Fibroblast of the aortic adventitia (primary cell): ENCODE data around the gene TAMALIN. TPM values are rescaled to one million over a fixed set of nuclear protein-coding genes. Genes with fewer than 3 reads are reported as not detected.
A peak's percentile ranks its signal among the peaks of the same experiment; 100 is the strongest.
"Not testable (repeated sequence)": the region's sequence is repeated elsewhere in the genome, so short reads cannot be mapped to it uniquely, and the experiment has no call there.

Experiments
- DNase-seq: peaks from one replicate; pipeline ENCODE4 v3.0.0-alpha.2; 2010; ENCODE audit warnings: low read depth
- H3K4me3 ChIP-seq: 2 replicates; pipeline ENCODE4 v1.5.1; 2011; ENCODE audit warnings: low read depth, mild to moderate bottlenecking, control low read depth, low read length, moderate library complexity
- total RNA-seq: library from RNA; depleted of rRNA; stranded (reverse); fragments of >200 nt; gene quantifications from 2 replicates; pipeline ENCODE4 v1.2.3, GENCODE V29; 2012; ENCODE audit warnings: low replicate concordance
- TF ChIP-seq, protein P1 (sequence below): IDR thresholded peaks from 2 replicates; pipeline ENCODE4 v1.5.1; 2011; ENCODE audit warnings: mild to moderate bottlenecking, low read length, control low read depth, inconsistent platforms; ENCODE audit not compliant: insufficient read depth

TAMALIN gene
- total RNA-seq, 1 donor = 7.3 TPM

DNA sequence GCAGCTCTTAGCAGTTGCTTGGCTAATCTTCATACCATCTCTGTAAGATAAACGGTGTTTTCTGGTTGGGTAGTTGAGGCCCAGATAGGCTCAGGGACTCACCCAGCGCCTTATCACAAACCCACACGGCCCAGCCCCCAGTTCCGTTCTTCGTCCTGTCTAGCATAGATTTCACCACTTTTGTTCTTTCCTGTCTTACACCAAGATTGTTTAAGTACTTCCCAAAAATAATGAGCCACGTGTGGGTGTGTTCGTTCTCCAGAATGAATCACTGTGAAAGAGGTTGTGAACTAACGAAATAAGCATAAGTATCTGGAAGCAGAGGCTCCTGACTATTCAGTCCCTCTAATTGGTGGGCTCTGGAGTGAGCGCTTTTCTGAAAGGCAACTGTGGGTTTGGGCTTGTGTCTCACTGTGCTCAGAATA lies 33.9 kb upstream of the TAMALIN start:
- TF ChIP-seq, protein P1, sequence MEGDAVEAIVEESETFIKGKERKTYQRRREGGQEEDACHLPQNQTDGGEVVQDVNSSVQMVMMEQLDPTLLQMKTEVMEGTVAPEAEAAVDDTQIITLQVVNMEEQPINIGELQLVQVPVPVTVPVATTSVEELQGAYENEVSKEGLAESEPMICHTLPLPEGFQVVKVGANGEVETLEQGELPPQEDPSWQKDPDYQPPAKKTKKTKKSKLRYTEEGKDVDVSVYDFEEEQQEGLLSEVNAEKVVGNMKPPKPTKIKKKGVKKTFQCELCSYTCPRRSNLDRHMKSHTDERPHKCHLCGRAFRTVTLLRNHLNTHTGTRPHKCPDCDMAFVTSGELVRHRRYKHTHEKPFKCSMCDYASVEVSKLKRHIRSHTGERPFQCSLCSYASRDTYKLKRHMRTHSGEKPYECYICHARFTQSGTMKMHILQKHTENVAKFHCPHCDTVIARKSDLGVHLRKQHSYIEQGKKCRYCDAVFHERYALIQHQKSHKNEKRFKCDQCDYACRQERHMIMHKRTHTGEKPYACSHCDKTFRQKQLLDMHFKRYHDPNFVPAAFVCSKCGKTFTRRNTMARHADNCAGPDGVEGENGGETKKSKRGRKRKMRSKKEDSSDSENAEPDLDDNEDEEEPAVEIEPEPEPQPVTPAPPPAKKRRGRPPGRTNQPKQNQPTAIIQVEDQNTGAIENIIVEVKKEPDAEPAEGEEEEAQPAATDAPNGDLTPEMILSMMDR = no peak
- no peak overlapping the region for H3K4me3 ChIP-seq
- DNase-seq = peak; percentile 91

DNA sequence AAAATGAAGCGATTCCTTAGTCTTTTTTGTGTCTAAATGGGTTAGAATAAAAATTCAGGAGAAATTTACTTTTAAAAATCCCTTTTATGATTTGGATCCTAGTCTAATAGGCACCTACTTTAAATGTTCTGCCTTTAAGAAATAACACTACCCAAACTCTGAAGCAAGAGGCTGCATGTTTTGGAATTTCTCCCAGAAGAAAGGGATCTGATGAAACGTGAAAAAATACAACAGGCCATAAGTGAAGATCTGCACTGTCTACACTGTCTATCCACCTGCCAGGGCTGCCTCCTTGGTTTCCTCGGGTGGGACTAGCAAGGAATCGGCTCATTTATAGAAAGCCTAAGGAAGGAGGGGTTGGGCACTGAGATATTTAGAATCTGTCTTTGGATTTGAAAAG lies 33.2 kb upstream of the TAMALIN start:
- H3K4me3 ChIP-seq = no peak overlapping the region
- DNase-seq = peak; percentile 80
- TF ChIP-seq, protein P1 = no peak

DNA sequence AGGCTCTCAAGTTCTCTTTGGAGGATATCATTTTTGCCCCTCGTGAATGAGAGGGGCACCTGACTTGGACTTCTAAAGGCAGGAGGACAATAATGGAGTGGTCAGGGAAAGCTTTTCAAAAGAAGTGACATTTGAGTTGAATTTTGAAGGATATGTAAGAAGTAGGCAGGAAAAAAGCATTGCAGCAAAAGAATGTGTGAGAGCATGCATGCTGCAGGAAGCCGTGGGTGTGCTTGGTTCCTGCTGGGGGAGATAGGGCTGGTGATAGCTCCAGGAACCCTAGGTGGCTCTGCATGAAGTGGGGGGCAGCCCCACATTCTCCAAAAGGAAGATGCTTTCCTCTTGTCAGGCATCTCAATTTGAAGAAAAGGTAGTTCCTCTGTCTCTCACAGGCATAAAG lies 32.1 kb upstream of the TAMALIN start:
- no peak overlapping the region for H3K4me3 ChIP-seq
- no peak for DNase-seq
- TF ChIP-seq, protein P1 = no peak

DNA sequence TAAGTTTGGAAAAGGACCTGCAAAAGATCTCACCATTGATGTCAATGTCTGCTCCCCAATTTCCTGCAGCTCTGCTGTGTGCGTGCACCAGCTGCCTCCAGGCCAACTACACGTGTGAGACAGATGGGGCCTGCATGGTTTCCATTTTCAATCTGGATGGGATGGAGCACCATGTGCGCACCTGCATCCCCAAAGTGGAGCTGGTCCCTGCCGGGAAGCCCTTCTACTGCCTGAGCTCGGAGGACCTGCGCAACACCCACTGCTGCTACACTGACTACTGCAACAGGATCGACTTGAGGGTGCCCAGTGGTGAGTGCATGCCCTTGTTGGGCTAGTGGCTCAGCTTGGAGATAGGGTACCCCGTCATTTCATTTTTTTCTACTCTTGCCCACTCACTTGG lies 31.6 kb upstream of the TAMALIN start:
- no peak overlapping the region for H3K4me3 ChIP-seq
- DNase-seq = no peak
- TF ChIP-seq, protein P1 = no peak

DNA sequence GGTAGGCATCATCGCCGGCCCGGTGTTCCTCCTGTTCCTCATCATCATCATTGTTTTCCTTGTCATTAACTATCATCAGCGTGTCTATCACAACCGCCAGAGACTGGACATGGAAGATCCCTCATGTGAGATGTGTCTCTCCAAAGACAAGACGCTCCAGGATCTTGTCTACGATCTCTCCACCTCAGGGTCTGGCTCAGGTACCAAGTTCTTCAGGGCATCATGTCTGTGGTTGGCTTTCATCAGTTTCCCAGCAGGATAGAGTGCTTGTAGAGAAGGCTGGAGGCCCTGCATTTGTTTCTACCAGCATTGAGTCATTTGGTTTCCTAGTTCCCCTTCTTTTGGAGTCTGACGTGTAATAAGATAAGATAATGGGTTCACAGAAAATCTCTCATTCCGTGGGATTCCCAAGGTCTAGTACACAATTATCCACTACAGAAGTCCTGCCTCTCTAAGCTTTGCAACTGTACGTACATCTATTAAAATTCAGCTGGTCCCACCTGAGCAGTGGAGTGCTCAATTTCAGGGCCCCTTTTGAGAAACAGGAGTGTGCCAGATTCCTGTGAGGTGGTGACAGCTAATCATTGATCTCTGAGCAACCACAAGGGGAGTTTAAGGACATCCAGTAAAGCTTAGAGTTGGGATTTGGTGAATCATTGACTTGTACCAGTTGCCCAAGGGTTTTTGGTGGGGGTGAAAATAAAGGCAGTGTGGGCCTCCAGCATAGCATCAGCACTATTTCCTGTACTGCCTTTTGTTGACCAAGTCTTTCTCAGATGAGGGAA lies 30.2 kb upstream of the TAMALIN start:
- H3K4me3 ChIP-seq = no peak overlapping the region
- peak; percentile 84 for DNase-seq
- TF ChIP-seq, protein P1 = no peak

DNA sequence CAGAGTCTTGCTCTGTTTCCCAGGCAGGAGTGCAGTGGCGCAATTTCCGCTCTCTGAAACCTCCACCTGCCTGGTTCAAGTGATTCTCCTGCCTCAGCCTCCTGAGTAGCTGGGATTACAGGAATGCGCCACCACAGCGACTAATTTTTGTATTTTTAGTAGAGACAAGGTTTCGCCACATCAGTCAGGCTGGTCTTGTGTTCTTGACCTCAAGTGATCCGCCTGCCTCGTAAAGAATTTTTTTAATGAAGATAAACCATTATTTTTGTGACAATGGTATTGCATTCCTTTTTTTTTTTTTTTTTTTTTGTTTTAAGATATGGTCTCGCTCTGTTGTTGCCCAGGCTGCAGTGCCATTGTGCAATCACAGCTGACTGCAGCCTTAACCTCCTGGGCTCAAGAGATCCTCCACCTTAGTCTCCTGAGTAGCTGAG lies 29.4 kb upstream of the TAMALIN start:
- TF ChIP-seq, protein P1 = no peak
- DNase-seq = peak; percentile 43
- no peak overlapping the region for H3K4me3 ChIP-seq

DNA sequence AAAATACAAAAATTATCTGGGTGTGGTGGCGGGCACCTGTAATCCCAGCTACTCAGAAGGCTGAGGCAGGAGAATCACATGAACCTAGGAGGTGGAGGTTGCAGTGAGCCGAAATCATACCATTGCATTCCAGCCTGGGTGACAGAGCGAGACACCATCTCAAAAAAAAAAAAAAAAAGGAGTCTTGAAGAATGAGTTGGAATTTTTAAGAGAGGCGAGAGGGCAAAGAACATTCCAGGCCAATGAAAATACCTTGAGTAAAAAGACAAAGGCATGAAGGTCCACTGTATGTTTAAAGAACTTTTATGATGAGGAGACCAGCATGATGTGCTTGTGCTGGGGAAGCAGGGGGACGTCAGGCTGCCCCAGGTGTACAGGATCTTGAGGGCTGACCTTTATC lies 27.4 kb upstream of the TAMALIN start:
- DNase-seq, H3K4me3 ChIP-seq: not testable (repeated sequence)
